ENCODE results near the gene SORBS2. TPM values are rescaled to one million over a fixed set of nuclear protein-coding genes. Genes with fewer than 3 reads are reported as not detected.

The SORBS2 gene
- total and polyA plus RNA-seq, 2 of the 8 experiments (the other 6 are each of a cell fraction or from before 2014, with no cell fraction given): 73.0 to 87.1 TPM

DNA sequence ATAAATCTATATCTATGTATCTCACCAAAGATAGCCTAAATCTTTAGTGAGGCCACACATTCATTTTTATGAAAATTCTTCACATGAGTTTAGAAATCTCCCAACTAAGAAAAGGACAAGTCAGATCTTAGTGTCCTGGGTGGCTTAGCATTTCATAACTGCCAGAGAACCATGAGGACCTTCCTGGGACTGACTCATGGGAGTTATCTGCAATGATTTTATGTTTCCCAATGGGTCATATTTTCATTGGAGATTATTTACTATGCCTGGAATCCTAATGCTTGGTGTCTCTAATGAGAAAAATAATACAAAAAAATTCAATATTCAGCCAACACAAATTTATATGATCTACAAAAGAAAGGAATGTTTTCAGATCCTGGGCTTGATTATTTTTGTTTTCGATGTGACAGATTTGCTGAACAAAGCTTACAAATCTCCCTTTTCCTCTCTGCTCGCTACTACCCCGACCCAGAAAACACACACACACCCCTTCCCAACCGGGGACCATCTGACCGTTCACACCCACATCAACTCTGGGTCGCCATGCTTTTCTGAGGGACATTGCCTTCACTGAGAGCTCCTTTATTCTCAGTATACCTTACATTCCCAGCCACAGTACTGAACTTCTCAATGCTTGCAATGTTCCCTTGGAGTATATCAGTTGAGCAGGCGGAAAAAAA lies 40.1 kb downstream of the SORBS2 start:
- no peak overlapping the region for H4K5ac ChIP-seq (ENCODE audit: insufficient read length, low read depth, low read length)
- H3K27me3 ChIP-seq (replicated peaks in 1 of 4; ENCODE audit: control insufficient read depth in 3 of 4, extremely low read depth in 1 of 4, insufficient read depth in 3 of 4, low read length in 3 of 4): no peaks in the 10 kb centered on the region
- no peak overlapping the region for H4K8ac ChIP-seq (ENCODE audit: extremely low read depth, insufficient read depth, low read length)
- peaks cover 3% of the 10 kb centered on the region; the same call in 1 of the 2 replicates for H3K79me1 ChIP-seq (ENCODE audit: low read depth, low read length)
- H2BK20ac ChIP-seq (ENCODE audit: low read length): peak overlapping the region; percentile 29; the same call in 1 of the 2 replicates
- DNase-seq (ENCODE audit: low read depth in 1 of 2, low spot score in 2 of 2): no peak
- FAIRE-seq: no peak
- no peak overlapping the region for H3K4ac ChIP-seq (replicated peaks; ENCODE audit: insufficient read length, low read depth, low read length)
- peaks cover 4 to 26% (median 11%) of the 10 kb centered on the region in 4 experiments; a peak in 5 of 7 replicates for H3K4me1 ChIP-seq (replicated peaks in 1 of 4; ENCODE audit: control insufficient read depth in 3 of 4, insufficient read depth in 4 of 4, low read length in 3 of 4)
- CTCF ChIA-PET (ENCODE audit: partially characterized antibody): interaction anchor here (0.9 to 1.4 kb wide), 2 partner anchors 19 to 23 kb away, joined by 3 read pairs; no protein-coding TSS in a partner anchor
- H2BK12ac ChIP-seq (ENCODE audit: low read depth, low read length): no peak overlapping the region
- no peak overlapping the region for H2BK5ac ChIP-seq (ENCODE audit: low read depth, low read length)
- peaks cover 0 to 73% of the 10 kb centered on the region in 2 experiments; a peak in 2 of 4 replicates for H3K79me2 ChIP-seq (ENCODE audit: control insufficient read depth in 1 of 2, insufficient read depth in 2 of 2, low read length in 2 of 2)
- H3K9me3 ChIP-seq (ENCODE audit: insufficient read depth in 2 of 2, low read depth in 1 of 2, low read length in 1 of 2): no peaks in the 10 kb centered on the region
- no peak overlapping the region for H3K27ac ChIP-seq (ENCODE audit: low read depth, low read length)
- no peak overlapping the region for H2BK120ac ChIP-seq (replicated peaks; ENCODE audit: low read depth, low read length)
- WGBS, 2 experiments (ENCODE audit: extremely low coverage in 1 of 2, insufficient coverage in 1 of 2, insufficient read length in 1 of 2, insufficient replicate concordance in 2 of 2, low coverage in 1 of 2, low lambda C conversion rate in 2 of 2, missing lambda C conversion rate in 1 of 2): 93% methylated on average over 7 of the region's 7 CpGs; no CpG with 5 or more reads in 1 of the 2 experiments
- no peaks in the 10 kb centered on the region for H4K20me1 ChIP-seq (replicated peaks in 1 of 2; ENCODE audit: control insufficient read depth in 1 of 2, insufficient read depth in 2 of 2, low read length in 2 of 2)
- H3K4me3 ChIP-seq (ENCODE audit: extremely low read depth in 1 of 4, insufficient read depth in 2 of 4, low read depth in 3 of 4, low read length in 4 of 4): no peak overlapping the region
- H3K23ac ChIP-seq (ENCODE audit: insufficient read length): no peak overlapping the region
- no peak overlapping the region for H4K91ac ChIP-seq (replicated peaks; ENCODE audit: insufficient read length, low read length)
- H3K4me2 ChIP-seq (ENCODE audit: insufficient read depth in 1 of 2, low read depth in 2 of 2, low read length in 2 of 2): no peak overlapping the region; a peak in 2 of 4 replicates
- no peak overlapping the region for H2AFZ ChIP-seq (ENCODE audit: low read length)
- POLR2A ChIA-PET (ENCODE audit: partially characterized antibody): interaction anchor here (0.8 kb wide), 1 partner anchor 13 kb away, joined by 4 read pairs; no protein-coding TSS in a partner anchor
- no peak overlapping the region for H2BK15ac ChIP-seq (ENCODE audit: low read length)
- no peaks in the 10 kb centered on the region; a peak in 2 of 8 replicates for H3K36me3 ChIP-seq (ENCODE audit: control insufficient read depth in 2 of 4, insufficient read depth in 4 of 4, low read length in 3 of 4)
- no peak overlapping the region for H2AK5ac ChIP-seq (ENCODE audit: low read depth, low read length)
- no peak overlapping the region for H3K56ac ChIP-seq (replicated peaks; ENCODE audit: insufficient read length, low read depth, low read length)
- H3K23me2 ChIP-seq (ENCODE audit: low read depth, low read length): peaks cover 3% of the 10 kb centered on the region; the same call in 1 of the 2 replicates
- no peak overlapping the region for H3K9ac ChIP-seq (replicated peaks in 1 of 4; ENCODE audit: extremely low read depth in 1 of 4, low read depth in 3 of 4, low read length in 3 of 4)
- no peak overlapping the region for H3K18ac ChIP-seq (ENCODE audit: extremely low read depth, low read length)
- H3K14ac ChIP-seq (ENCODE audit: insufficient read length): no peak overlapping the region
- no peak for TF ChIP-seq TAF1 (IDR thresholded peaks at IDR 0.05; ENCODE audit: low read depth, low read length)
- TF ChIP-seq, protein P1, sequence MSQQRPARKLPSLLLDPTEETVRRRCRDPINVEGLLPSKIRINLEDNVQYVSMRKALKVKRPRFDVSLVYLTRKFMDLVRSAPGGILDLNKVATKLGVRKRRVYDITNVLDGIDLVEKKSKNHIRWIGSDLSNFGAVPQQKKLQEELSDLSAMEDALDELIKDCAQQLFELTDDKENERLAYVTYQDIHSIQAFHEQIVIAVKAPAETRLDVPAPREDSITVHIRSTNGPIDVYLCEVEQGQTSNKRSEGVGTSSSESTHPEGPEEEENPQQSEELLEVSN (IDR thresholded peaks at IDR 0.05): no peak
- no peak for TF ChIP-seq FOSL1 (IDR thresholded peaks at IDR 0.05; ENCODE audit: insufficient read depth, low read depth, low read length)
- TF ChIP-seq HDAC2 (IDR thresholded peaks at IDR 0.05; ENCODE audit: borderline replicate concordance in 1 of 2, low read depth in 2 of 2, low read length in 2 of 2): no peak
- no peak for TF ChIP-seq TBP (IDR thresholded peaks at IDR 0.05; ENCODE audit: low read depth, low read length)
- no peak for TF ChIP-seq BRCA1 (IDR thresholded peaks at IDR 0.05; ENCODE audit: low read depth, low read length)
- no peak for TF ChIP-seq KDM5A (IDR thresholded peaks at IDR 0.05; ENCODE audit: low read length)
- no peak for TF ChIP-seq TCF12 (IDR thresholded peaks at IDR 0.05; ENCODE audit: low read depth, low read length)
- TF ChIP-seq JUND (IDR thresholded peaks at IDR 0.05; ENCODE audit: low read length): no peak
- no peak for TF ChIP-seq CTBP2 (IDR thresholded peaks at IDR 0.05; ENCODE audit: borderline replicate concordance, insufficient read depth, insufficient read length, low read length)
- TF ChIP-seq GTF2F1 (IDR thresholded peaks at IDR 0.05; ENCODE audit: borderline replicate concordance, low read depth, low read length): no peak
